Astrocyte (in vitro differentiated cells and primary cell): ENCODE measurements around the gene TBC1D9B.

Experiments
- CTCF ChIP-seq: IDR thresholded peaks from 2 replicates; pipeline ENCODE4 v1.5.1; 2011; ENCODE audit warnings: low read depth, mild to moderate bottlenecking, inconsistent platforms, low read length, moderate library complexity; ENCODE audit not compliant: insufficient read depth
- EZH2 ChIP-seq: IDR thresholded peaks from 2 replicates; pipeline ENCODE4 v1.6.1; 2012; ENCODE audit warnings: mild to moderate bottlenecking, low read length, inconsistent platforms; ENCODE audit not compliant: insufficient read depth

- TF ChIP-seq CTCF (no peak), EZH2 (no peak)
Observed at GRCh38 chr5:179818746-179819295, 88.9 kb downstream of the TBC1D9B start.
